A673 (cell line): Measurements from ENCODE around the gene GNA15. TPM values are rescaled to one million over a fixed set of nuclear protein-coding genes. Genes with fewer than 3 reads are reported as not detected.

Source experiments
- BruUV-seq: library from RNA; stranded (reverse); fragments of 400-500 nt; replicated peaks from 2 replicates; lab custom pipeline; 2021; lab: Mats Ljungman, UMichigan
- CTCF ChIA-PET: fragments of 300-600 bp; sonication (Branson Sonifier 250); formaldehyde crosslinking; loops from one replicate; lab custom pipeline; 2022; ENCODE audit warnings: antibody characterized with exemption; lab: Charles Lee
- POLR2A ChIA-PET: fragments of 300-600 bp; sonication (Branson Sonifier 250); formaldehyde crosslinking; loops from one replicate; lab custom pipeline; 2022; ENCODE audit warnings: antibody characterized with exemption; ENCODE audit not compliant: low non-redundant PET; lab: Charles Lee
- DNase-seq: peaks from one replicate; pipeline ENCODE4 v3.0.0-alpha.2; 2015; ENCODE audit warnings: low spot score
- H3K27ac ChIP-seq: fragments of 200-600 bp; sonication (generic); 2 replicates; pipeline ENCODE4 v1.5.1; 2016; ENCODE audit warnings: mixed run types, low read depth, mild to moderate bottlenecking, mixed read lengths, antibody characterized with exemption, low read length; ENCODE audit not compliant: poor library complexity, severe bottlenecking
- H3K27me3 ChIP-seq: fragments of 200-600 bp; sonication (generic); replicated peaks from 2 replicates; pipeline ENCODE4 v1.6.1; 2017; ENCODE audit warnings: mixed run types, low read depth, mild to moderate bottlenecking, mixed read lengths, antibody characterized with exemption, low read length; ENCODE audit not compliant: insufficient read depth, poor library complexity
- H3K36me3 ChIP-seq: fragments of 200-600 bp; sonication (generic); 2 replicates; pipeline ENCODE4 v1.6.1; 2016; ENCODE audit warnings: mixed run types, mild to moderate bottlenecking, mixed read lengths, antibody characterized with exemption, low read length; ENCODE audit not compliant: insufficient read depth, poor library complexity, severe bottlenecking
- H3K4me1 ChIP-seq: fragments of 200-600 bp; sonication (generic); 2 replicates; pipeline ENCODE4 v1.6.1; 2017; ENCODE audit warnings: mixed run types, mild to moderate bottlenecking, mixed read lengths, antibody characterized with exemption, low read length; ENCODE audit not compliant: insufficient read depth, poor library complexity, severe bottlenecking
- H3K4me3 ChIP-seq: fragments of 200-600 bp; sonication (generic); 2 replicates; pipeline ENCODE4 v1.5.1; 2016; ENCODE audit warnings: low read depth, mixed run types, mild to moderate bottlenecking, mixed read lengths, low read length; ENCODE audit not compliant: poor library complexity, severe bottlenecking
- H3K9me3 ChIP-seq: fragments of 200-600 bp; sonication (generic); 2 replicates; pipeline ENCODE4 v1.6.1; 2016; ENCODE audit warnings: mixed run types, low read depth, mild to moderate bottlenecking, mixed read lengths, antibody characterized with exemption, low read length; ENCODE audit not compliant: poor library complexity, severe bottlenecking
- EZH2 ChIP-seq: fragments of 200-600 bp; sonication (generic); IDR thresholded peaks from 2 replicates; pipeline ENCODE4 v1.6.1; 2017; ENCODE audit warnings: borderline replicate concordance, low read depth, mild to moderate bottlenecking, mixed read lengths, antibody characterized with exemption, low read length; ENCODE audit not compliant: poor library complexity, severe bottlenecking
- intact Hi-C: fragments of 100-400 bp; cut with micrococcal nuclease; formaldehyde crosslinking; loops from one replicate; pipeline ENCODE4 v1.10.0; 2022; ENCODE audit not compliant: unreplicated experiment
- total RNA-seq: library from RNA; stranded (reverse); gene quantifications from 2 replicates; pipeline ENCODE4 v1.2.3, GENCODE V29; 2021
- TF ChIP-seq, protein P1 (sequence below): fragments of 300-800, 200-600 bp; sonication (generic); conservative IDR thresholded peaks from 2 replicates; pipeline ENCODE4 v1.5.1; 2017; ENCODE audit warnings: low read depth, mild to moderate bottlenecking, antibody characterized with exemption, low read length, moderate library complexity, mixed read lengths

The GNA15 gene
- total RNA-seq, 1 experiment from 2014 or later, result 0.26 TPM

DNA sequence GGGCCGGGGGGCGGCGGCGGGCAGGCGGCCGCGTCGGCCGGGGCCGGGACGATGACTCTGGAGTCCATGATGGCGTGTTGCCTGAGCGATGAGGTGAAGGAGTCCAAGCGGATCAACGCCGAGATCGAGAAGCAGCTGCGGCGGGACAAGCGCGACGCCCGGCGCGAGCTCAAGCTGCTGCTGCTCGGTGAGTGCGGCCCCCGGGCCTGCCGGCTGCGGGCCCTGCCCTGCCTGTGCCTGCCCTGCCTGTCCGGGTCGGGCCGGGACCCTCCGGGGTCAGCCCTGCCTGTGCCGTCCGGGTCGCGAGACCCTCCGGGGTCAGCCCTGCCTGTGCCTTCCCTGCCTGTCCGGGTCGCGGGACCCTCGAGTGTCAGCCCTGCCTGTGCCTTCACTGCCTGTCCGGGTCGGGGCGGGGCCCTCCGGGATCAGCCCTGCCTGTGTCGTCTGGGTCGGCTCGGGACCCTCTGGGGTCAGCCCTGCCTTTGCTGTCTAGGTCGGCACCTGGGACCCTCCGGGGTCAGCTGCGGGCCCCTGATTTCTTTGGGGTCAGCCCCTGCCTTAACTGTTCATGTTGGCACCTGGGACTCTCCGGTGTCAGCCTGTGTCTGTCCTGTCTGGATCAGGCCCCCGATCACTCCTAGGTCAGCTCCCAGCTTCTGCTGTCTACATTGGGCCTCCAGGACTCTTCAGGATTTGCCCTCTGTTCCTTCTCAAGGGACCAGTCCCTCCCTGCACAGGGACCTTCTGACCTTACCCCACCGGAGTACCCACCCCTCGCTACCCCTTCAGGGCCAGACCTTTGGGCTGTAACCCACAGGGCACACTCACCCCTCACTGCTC lies 41.0 kb upstream of the GNA15 start:
- Histone ChIP-seq H3K27me3 (no peaks in the 10 kb centered on the region), H3K36me3 (no peaks in the 10 kb centered on the region), H3K4me3 (peak overlapping the region; percentile 96), H3K4me1 (peaks cover 16% of the 10 kb centered on the region), H3K9me3 (no peaks in the 10 kb centered on the region), H3K27ac (peak overlapping the region; percentile 84)
- intact Hi-C loops, result no loop called here
- DNase-seq, result peak; percentile 42
- TF ChIP-seq EZH2, result no peak
- TF ChIP-seq, protein P1, sequence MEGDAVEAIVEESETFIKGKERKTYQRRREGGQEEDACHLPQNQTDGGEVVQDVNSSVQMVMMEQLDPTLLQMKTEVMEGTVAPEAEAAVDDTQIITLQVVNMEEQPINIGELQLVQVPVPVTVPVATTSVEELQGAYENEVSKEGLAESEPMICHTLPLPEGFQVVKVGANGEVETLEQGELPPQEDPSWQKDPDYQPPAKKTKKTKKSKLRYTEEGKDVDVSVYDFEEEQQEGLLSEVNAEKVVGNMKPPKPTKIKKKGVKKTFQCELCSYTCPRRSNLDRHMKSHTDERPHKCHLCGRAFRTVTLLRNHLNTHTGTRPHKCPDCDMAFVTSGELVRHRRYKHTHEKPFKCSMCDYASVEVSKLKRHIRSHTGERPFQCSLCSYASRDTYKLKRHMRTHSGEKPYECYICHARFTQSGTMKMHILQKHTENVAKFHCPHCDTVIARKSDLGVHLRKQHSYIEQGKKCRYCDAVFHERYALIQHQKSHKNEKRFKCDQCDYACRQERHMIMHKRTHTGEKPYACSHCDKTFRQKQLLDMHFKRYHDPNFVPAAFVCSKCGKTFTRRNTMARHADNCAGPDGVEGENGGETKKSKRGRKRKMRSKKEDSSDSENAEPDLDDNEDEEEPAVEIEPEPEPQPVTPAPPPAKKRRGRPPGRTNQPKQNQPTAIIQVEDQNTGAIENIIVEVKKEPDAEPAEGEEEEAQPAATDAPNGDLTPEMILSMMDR, result no peak
- ChIA-PET CTCF (interaction anchor here (0.8 kb wide), 1 partner anchor 9 kb away, joined by 9 read pairs; no protein-coding TSS in a partner anchor), POLR2A (no interaction called here)
- BruUV-seq, result no TSS peak

DNA sequence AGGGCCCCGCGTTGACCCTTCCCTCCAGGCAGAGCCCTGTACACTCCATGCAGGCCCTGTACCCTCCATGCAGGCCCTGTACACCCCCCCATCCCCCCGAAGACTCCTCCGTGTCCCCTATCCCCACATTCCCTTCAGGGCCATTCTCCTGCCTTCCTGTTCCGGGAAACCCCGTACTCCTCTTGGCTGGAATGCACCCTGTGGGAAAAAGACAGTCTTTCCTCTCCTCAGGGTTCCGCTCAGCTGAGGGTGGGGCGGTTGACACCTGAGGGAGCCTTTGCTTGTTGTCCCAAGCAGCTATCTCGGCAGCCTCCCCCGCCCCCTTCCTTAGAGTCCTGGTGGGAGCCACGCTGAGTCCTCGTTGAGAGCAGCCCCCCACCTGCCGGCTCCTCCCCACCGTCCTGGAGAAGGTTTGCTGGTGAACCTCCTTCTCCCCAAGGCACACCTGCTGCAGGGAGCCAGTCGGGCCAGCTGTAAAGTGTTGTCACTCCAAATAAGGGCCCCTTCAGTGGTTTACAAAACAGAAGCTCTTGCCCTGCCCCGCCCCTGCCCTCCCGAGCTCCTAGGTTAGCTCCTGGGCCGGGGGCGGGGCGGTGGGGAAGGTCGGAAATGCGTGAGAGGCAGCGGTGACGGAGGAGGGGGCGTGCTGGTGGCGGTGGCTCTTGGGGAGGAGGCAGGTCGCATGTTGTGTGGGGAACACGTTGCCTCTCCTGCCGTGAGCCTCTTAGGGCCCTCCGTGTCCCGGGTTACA lies 40.2 kb upstream of the GNA15 start:
- DNase-seq, result no peak
- CTCF ChIA-PET, result interaction anchor here (0.6 to 0.8 kb wide), 3 partner anchors 8 to 48 kb away, joined by 3 to 9 read pairs (median 5); no protein-coding TSS in a partner anchor
- no peaks in the 10 kb centered on the region for H3K36me3 ChIP-seq
- no peaks in the 10 kb centered on the region for H3K9me3 ChIP-seq
- H3K27me3 ChIP-seq, result no peaks in the 10 kb centered on the region
- BruUV-seq, result no TSS peak
- intact Hi-C loops, result no loop called here
- peaks cover 16% of the 10 kb centered on the region for H3K4me1 ChIP-seq
- H3K4me3 ChIP-seq, result peak overlapping the region; percentile 96
- TF ChIP-seq, protein P1, result no peak
- no peak for TF ChIP-seq EZH2
- H3K27ac ChIP-seq, result peak overlapping the region; percentile 84
- POLR2A ChIA-PET, result no interaction called here

DNA sequence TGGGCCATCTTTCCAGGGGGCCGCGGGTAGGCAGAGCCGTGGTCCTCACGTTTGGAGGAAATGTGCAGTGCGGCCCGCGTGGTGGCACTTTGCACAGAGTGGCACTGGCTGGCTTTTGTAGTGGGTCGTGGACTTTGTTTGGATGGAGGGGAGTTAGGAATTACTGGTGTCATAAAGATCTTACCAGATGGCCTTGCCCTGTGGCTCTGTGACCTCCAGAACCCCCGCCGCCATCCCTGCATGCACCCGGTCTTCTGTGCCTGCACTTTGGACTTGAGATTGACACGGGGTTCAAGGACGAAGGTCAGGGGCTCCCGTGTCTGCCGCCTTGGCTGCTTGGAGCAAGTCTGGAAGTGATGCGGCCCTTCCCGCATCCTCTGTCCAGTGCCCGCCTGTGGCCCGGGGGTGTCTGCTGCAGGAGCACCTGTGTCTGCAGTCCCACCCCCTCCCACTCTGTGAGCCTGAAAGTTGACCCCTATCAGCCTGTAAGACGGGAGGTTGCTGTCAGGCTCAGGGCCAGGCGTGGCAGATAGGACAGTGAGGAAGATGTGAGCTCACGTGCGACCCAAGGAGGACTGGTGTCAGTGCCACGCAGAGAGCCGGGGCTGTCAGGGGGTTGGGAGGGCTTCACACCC lies 39.4 kb upstream of the GNA15 start:
- Histone ChIP-seq H3K4me1 (peaks cover 16% of the 10 kb centered on the region), H3K36me3 (no peaks in the 10 kb centered on the region), H3K27ac (no peak overlapping the region), H3K27me3 (no peaks in the 10 kb centered on the region), H3K4me3 (peak overlapping the region; percentile 96), H3K9me3 (no peaks in the 10 kb centered on the region)
- ChIA-PET CTCF (no interaction called here), POLR2A (no interaction called here)
- intact Hi-C loops, result no loop called here
- TF ChIP-seq, protein P1, result no peak
- no peak for TF ChIP-seq EZH2
- no peak for DNase-seq
- BruUV-seq, result TSS peak; percentile 30
